Heart left ventricle (tissue), 16 donors: Measurements from ENCODE around the gene FAM222A. TPM values are rescaled to one million over a fixed set of nuclear protein-coding genes. Genes with fewer than 3 reads are reported as not detected.

Experiments
- ATAC-seq, 4 donors: fragments of 200-7000 bp; cut with Tn5 transposase; one replicate each; pipeline ENCODE4 v1.9.1; 2020 to 2022; ENCODE audit warnings: moderate library complexity in 4 of 4, mild to moderate bottlenecking in 3 of 4, moderate number of reproducible peaks in 1 of 4
- DNase-seq, 5 donors: peaks; one replicate each; pipeline ENCODE4 v3.0.0-alpha.2; 2020
- H3K27ac ChIP-seq, 12 donors: fragments of 200-600 bp; sonication (generic) in 4 of 12; one replicate each; pipeline versions ENCODE4 v1.5.0 to v1.8.0; 2016 to 2022; ENCODE audit warnings: mild to moderate bottlenecking in 2 of 12
- H3K27me3 ChIP-seq, 9 donors: fragments of 200-600 bp; sonication (generic) in 2 of 9; one replicate each; pipeline versions ENCODE4 v1.5.1 to v1.8.0; 2016 to 2022; ENCODE audit warnings: mild to moderate bottlenecking in 3 of 9
- H3K36me3 ChIP-seq, 9 donors: fragments of 200-600 bp; sonication (generic) in 2 of 9; one replicate each; pipeline versions ENCODE4 v1.5.0 to v1.8.0; 2018 to 2022; ENCODE audit warnings: mild to moderate bottlenecking in 2 of 9
- H3K4me1 ChIP-seq, 12 donors: fragments of 200-600 bp; sonication (generic) in 4 of 12; one replicate each; pipeline versions ENCODE4 v1.5.0 to v1.8.0; 2016 to 2022; ENCODE audit warnings: mild to moderate bottlenecking in 3 of 12
- H3K4me3 ChIP-seq, 12 donors: fragments of 200-600 bp; sonication (generic) in 4 of 12; one replicate each; pipeline versions ENCODE4 v1.5.0 to v1.8.0; 2017 to 2022; ENCODE audit warnings: mild to moderate bottlenecking in 9 of 12, moderate library complexity in 4 of 12
- H3K9me3 ChIP-seq, 12 donors: fragments of 200-600 bp; sonication (generic) in 4 of 12; one replicate each; pipeline versions ENCODE4 v1.5.0 to v1.8.0; 2016 to 2022; ENCODE audit warnings: mild to moderate bottlenecking in 1 of 12
- CTCF ChIP-seq, 12 donors: fragments of 200-600 bp; sonication (generic) in 4 of 12; IDR thresholded peaks; one replicate each; pipeline versions ENCODE4 v1.5.0 to v1.8.0; 2018 to 2022; ENCODE audit warnings: antibody characterized with exemption in 12 of 12, mild to moderate bottlenecking in 5 of 12
- POLR2A ChIP-seq, 2 donors: fragments of 450-650 bp; IDR thresholded peaks; one replicate each; pipeline ENCODE4 v1.6.1; 2017; ENCODE audit warnings: antibody characterized with exemption in 2 of 2, mild to moderate bottlenecking in 2 of 2, moderate library complexity in 2 of 2
- WGBS, 4 donors: extraction: QIAGEN DNeasy Blood & Tissue Kit in 2 of 4; methylation state at CpG; one replicate each; pipeline versions ENCODE4 v1.1.5 to v1.1.7; 2013 to 2018; 5-methylcytosine and 5-hydroxymethylcytosine counted together
- intact Hi-C, 10 donors: fragments of 100-400 bp; cut with DNase I; formaldehyde crosslinking; loops; one replicate each; pipeline versions ENCODE4 v1.11.1 to v1.14.2; 2022
- polyA plus RNA-seq, 2 donors: library from polyadenylated mRNA; stranded (reverse); fragments of 200-250 nt; gene quantifications; one replicate each; pipeline ENCODE4 v1.2.3, GENCODE V29; 2013
- total RNA-seq, 9 donors: library from RNA; depleted of rRNA in 2 of 9; stranded (reverse); fragments of >200 nt in 2 of 9; fragmentation: NEBNext Ultra II Directional in 3 of 9; extraction: Animal tissue kit (Norgen Biotek cat#: 25700) in 3 of 9; gene quantifications; one replicate each; pipeline versions ENCODE4 v1.1.0 to v1.2.4, GENCODE V29; 2016 to 2023
- donor health status: ischemic (EF 13 %, LVEDD 7.1; RV severe dilation, severe dysfunction).
- donor health status: healthy with polysubstance abuse.
- donor health status: DM: no; HTN: yes; CAD: no.
- donor health status: DM: no; HTN: no; CAD: no.
- donor health status: ischemic (EF 25% LVEDD 6.9; RV normal size, moderate dysfunction).
- donor health status: ischemic (EF 25% LVEDD 5.7; RV mildly dilated, moderate dysfunction).
- donor health status: healthy.
- donor health status: DM: yes; HTN: yes; CAD: no.
- donor health status: ischemic (EF 35%, LVEDD 5.7; RV mildly dilated, moderate dysfunction).
- donor health status: nonischemic (EF 11% LVEDD 7.7; RV severe dilation, severe dysfunction).
- donor health status: DM: yes; HTN: yes; CAD: no.
- donor health status: PGD.
- donor health status: ischemic (EF 29% LVEDD 5.4; RV normal size, mild dysfunction).
- donor health status: nonischemic (EF 23%, LVEDD 6.1; RV moderate dilation, normal function).

Gene FAM222A
- total and polyA plus RNA-seq, 11 donors: 3.5 to 45.8 (median 10.2) TPM

DNA sequence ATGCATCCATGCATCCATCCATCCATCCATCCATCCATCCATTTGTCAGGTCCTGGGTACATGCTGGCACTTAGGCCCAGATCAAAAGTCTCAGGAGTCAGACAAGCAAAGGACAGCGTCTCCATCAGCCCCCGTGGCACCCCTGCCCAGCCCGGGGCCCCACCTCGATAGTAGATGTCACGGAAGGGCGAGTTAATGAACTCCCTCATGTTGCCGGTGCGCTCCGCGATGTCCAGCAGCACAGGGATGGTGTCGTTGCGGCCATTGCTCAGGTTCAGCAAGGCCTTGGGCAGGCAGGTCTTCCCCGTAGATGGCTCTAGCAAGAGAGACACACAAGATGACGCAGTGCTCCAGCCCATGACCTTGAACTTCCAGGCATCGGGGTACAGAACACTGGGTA, 89.2 kb downstream of the FAM222A start:
- TF ChIP-seq POLR2A (IDR thresholded peaks at IDR 0.05) (no peak), CTCF (IDR thresholded peaks at IDR 0.05) (no peak)
- H3K27me3 ChIP-seq: no peaks in the 10 kb centered on the region

GRCh38 chr12:109803678-109804077, 90.1 kb downstream of the FAM222A start:
- ATAC-seq (no peak), DNase-seq (no peak)
- no peaks in the 10 kb centered on the region for H3K27me3 ChIP-seq
- no peaks in the 10 kb centered on the region for H3K36me3 ChIP-seq
- 87 to 96% (median 90%) methylated on average over 3 of the region's 3 CpGs for WGBS, 4 donors
- no peak overlapping the region for H3K4me3 ChIP-seq
- peaks cover 0 to 2% (median 0%) of the 10 kb centered on the region in 12 donors for H3K4me1 ChIP-seq
- TF ChIP-seq POLR2A (IDR thresholded peaks at IDR 0.05): no peak
- TF ChIP-seq CTCF (IDR thresholded peaks at IDR 0.05): no peak
- H3K27ac ChIP-seq: no peak overlapping the region
- H3K9me3 ChIP-seq: no peaks in the 10 kb centered on the region
- intact Hi-C loops: loop anchor here in 8 of 10 donors (2.0 kb wide), 3 partner anchors 41 to 77 kb away; partner anchors contain the start of gene GLTP (in 5 of the 8)

More for the DNA sequence above, 89.2 kb downstream of the FAM222A start:
- intact Hi-C loops: no loop called here
- no peaks in the 10 kb centered on the region for H3K36me3 ChIP-seq
- DNase-seq (no peak), ATAC-seq (no peak)
- no peak overlapping the region for H3K4me3 ChIP-seq
- peaks cover 0 to 2% (median 0%) of the 10 kb centered on the region in 12 donors for H3K4me1 ChIP-seq
- WGBS, 4 donors: 91 to 94% (median 92%) methylated on average over 8 to 15 of the region's 15 CpGs
- H3K9me3 ChIP-seq: no peaks in the 10 kb centered on the region
- no peak overlapping the region for H3K27ac ChIP-seq

- peak; percentile 91 to 99 (median 98) for TF ChIP-seq CTCF (IDR thresholded peaks at IDR 0.05)
- no peak for TF ChIP-seq POLR2A (IDR thresholded peaks at IDR 0.05)
These were observed 91.5 kb downstream of the FAM222A start for GRCh38 chr12:109804820-109805761.

More at GRCh38 chr12:109804820-109805761, 91.5 kb downstream of the FAM222A start:
- no peak overlapping the region for H3K4me3 ChIP-seq
- H3K27me3 ChIP-seq: no peaks in the 10 kb centered on the region
- no peaks in the 10 kb centered on the region for H3K36me3 ChIP-seq
- no peak overlapping the region for H3K27ac ChIP-seq
- ATAC-seq (peak; percentile 62 to 86 (median 82)), DNase-seq (peak; percentile 50 to 83 (median 64))
- 36 to 46% (median 39%) methylated on average over 9 to 12 of the region's 12 CpGs for WGBS, 4 donors
- intact Hi-C loops: loop anchor here (1.0 to 5.0 kb wide), 7 partner anchors 37 to 76 kb away; partner anchors contain the start of gene GLTP (in 8 of the 10)
- no peaks in the 10 kb centered on the region for H3K9me3 ChIP-seq
- H3K4me1 ChIP-seq: peaks cover 0 to 2% (median 0%) of the 10 kb centered on the region in 12 donors
